ENCODE measurements around the gene TREML2.

DNA sequence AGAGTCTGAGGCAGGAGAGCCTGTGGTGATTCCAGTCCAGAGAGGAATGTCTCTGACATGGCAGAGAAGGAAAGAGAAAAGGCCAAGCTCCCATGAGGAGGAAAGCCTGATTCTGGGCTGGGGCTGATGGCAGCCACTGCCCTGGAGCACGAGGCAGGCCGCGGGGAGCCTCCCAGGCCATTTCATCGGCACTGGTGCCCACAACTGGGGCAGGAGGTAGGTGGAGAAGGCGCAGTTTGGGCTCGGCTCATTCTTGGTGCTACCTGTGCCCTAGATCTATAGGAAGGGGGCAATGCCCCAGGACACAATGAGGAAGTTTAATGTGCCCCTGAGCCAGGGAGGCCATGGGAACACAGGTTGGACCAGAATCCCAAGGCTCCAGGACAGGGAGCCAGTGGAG is 44.2 kb downstream of the TREML2 start:
- TF ChIP-seq CTCF (IDR thresholded peaks at IDR 0.05 in 2 of 3, conservative IDR thresholded peaks at IDR 0.05 in 1 of 3; ENCODE audit: borderline replicate concordance in 1 of 3, insufficient read depth in 1 of 3, low read depth in 2 of 3, low read length in 2 of 3) (no peak), POLR2A (IDR thresholded peaks at IDR 0.05; ENCODE audit: borderline replicate concordance, extremely low read depth, insufficient read depth, insufficient read length) (no peak), JUND (IDR thresholded peaks at IDR 0.05) (no peak), CEBPB (IDR thresholded peaks at IDR 0.05; ENCODE audit: low read depth) (no peak), EZH2phosphoT487 (IDR thresholded peaks at IDR 0.05; ENCODE audit: borderline replicate concordance) (no peak), RAD21 (IDR thresholded peaks at IDR 0.05; ENCODE audit: low read depth) (no peak), REST (IDR thresholded peaks at IDR 0.05; ENCODE audit: low read depth) (no peak), POLR2AphosphoS5 (IDR thresholded peaks at IDR 0.05; ENCODE audit: low read depth, low read length) (no peak), ZNF274 (IDR thresholded peaks at IDR 0.05; ENCODE audit: low read depth, low read length) (no peak), EZH2 (IDR thresholded peaks at IDR 0.05) (no peak), SP1 (IDR thresholded peaks at IDR 0.05; ENCODE audit: low read depth) (no peak)
